H1 (cell line): Measurements from ENCODE around the gene MTURN. TPM values are rescaled to one million over a fixed set of nuclear protein-coding genes. Genes with fewer than 3 reads are reported as not detected.

Experiments used
- CTCF ChIA-PET: fragments of 300-600 bp; sonication (Branson Sonifier 250); formaldehyde crosslinking; loops from one replicate; lab custom pipeline; 2021; ENCODE audit not compliant: partially characterized antibody; lab: Charles Lee
- POLR2A ChIA-PET: fragments of 300-600 bp; sonication (Branson Sonifier 250); formaldehyde crosslinking; loops from one replicate; lab custom pipeline; 2021; ENCODE audit warnings: inconsistent platforms; ENCODE audit not compliant: partially characterized antibody; lab: Charles Lee
- DNase-seq, 2 experiments: peaks; one replicate each; pipeline versions ENCODE4 v3.0.0 to v3.0.0-alpha.2; 2010 to 2022; ENCODE audit warnings: low spot score in 2 of 2, low read depth in 1 of 2, mixed read lengths in 1 of 2
- FAIRE-seq: peaks from 2 replicates; lab custom pipeline; 2011; peaks lifted over from hg19 to GRCh38; lab: Jason Lieb, UNC
- H2AFZ ChIP-seq: 2 replicates; pipeline ENCODE4 v1.8.1; 2012; ENCODE audit warnings: low read length, inconsistent platforms
- H2AK5ac ChIP-seq: 2 replicates; pipeline ENCODE4 v1.6.1; 2013; ENCODE audit warnings: low read depth, low read length
- H2BK120ac ChIP-seq: replicated peaks from 2 replicates; pipeline ENCODE3; 2013; ENCODE audit warnings: low read depth, low read length, inconsistent platforms
- H2BK12ac ChIP-seq: 2 replicates; pipeline ENCODE4 v1.6.1; 2013; ENCODE audit warnings: low read depth, low read length
- H2BK15ac ChIP-seq: 2 replicates; pipeline ENCODE4 v1.6.1; 2013; ENCODE audit warnings: low read length
- H2BK20ac ChIP-seq: 2 replicates; pipeline ENCODE4 v1.6.1; 2013; ENCODE audit warnings: low read length
- H2BK5ac ChIP-seq: 2 replicates; pipeline ENCODE4 v1.6.1; 2013; ENCODE audit warnings: low read depth, low read length
- H3K14ac ChIP-seq: 2 replicates; pipeline ENCODE4 v1.6.1; 2013; ENCODE audit warnings: inconsistent platforms; ENCODE audit not compliant: insufficient read length
- H3K18ac ChIP-seq: 2 replicates; pipeline ENCODE4 v1.6.1; 2013; ENCODE audit warnings: low read length; ENCODE audit errors: extremely low read depth
- H3K23ac ChIP-seq: 2 replicates; pipeline ENCODE4 v1.6.1; 2013; ENCODE audit warnings: inconsistent platforms; ENCODE audit not compliant: insufficient read length
- H3K23me2 ChIP-seq: 2 replicates; pipeline ENCODE4 v1.6.1; 2013; ENCODE audit warnings: low read depth, low read length
- H3K27ac ChIP-seq: 2 replicates; pipeline ENCODE4 v1.6.1; 2011; ENCODE audit warnings: low read depth, low read length, inconsistent platforms
- H3K27me3 ChIP-seq, 4 experiments: replicated peaks in 1 of 4; 1 replicate in 1 of 4; 2 replicates in 3 of 4; pipeline versions ENCODE4 v1.6.1 to v1.8.1; 2011 to 2013; ENCODE audit warnings: low read length in 3 of 4, mild to moderate bottlenecking in 3 of 4, inconsistent platforms in 2 of 4, mixed read lengths in 2 of 4, moderate library complexity in 1 of 4; ENCODE audit not compliant: control insufficient read depth in 3 of 4, insufficient read depth in 3 of 4; ENCODE audit errors: extremely low read depth in 1 of 4
- H3K36me3 ChIP-seq, 4 experiments: 2 replicates each; pipeline versions ENCODE4 v1.6.1 to v1.8.1; 2011 to 2013; ENCODE audit warnings: mild to moderate bottlenecking in 4 of 4, low read length in 3 of 4, moderate library complexity in 2 of 4, control low read depth in 1 of 4, inconsistent platforms in 1 of 4; ENCODE audit not compliant: insufficient read depth in 4 of 4, control insufficient read depth in 2 of 4
- H3K4ac ChIP-seq: replicated peaks from 2 replicates; pipeline ENCODE3; 2013; ENCODE audit warnings: low read length, low read depth, mixed read lengths, inconsistent platforms; ENCODE audit not compliant: insufficient read length
- H3K4me1 ChIP-seq, 4 experiments: replicated peaks in 1 of 4; 1 replicate in 1 of 4; 2 replicates in 3 of 4; pipeline versions ENCODE4 v1.6.1 to v1.8.1; 2011 to 2013; ENCODE audit warnings: low read length in 3 of 4, inconsistent platforms in 2 of 4, mixed read lengths in 1 of 4; ENCODE audit not compliant: insufficient read depth in 4 of 4, control insufficient read depth in 3 of 4
- H3K4me2 ChIP-seq, 2 experiments: 2 replicates each; pipeline versions ENCODE4 v1.6.1 to v1.8.1; 2011 to 2013; ENCODE audit warnings: low read depth in 2 of 2, low read length in 2 of 2, control low read depth in 1 of 2, inconsistent platforms in 1 of 2, mild to moderate bottlenecking in 1 of 2; ENCODE audit not compliant: insufficient read depth in 1 of 2
- H3K4me3 ChIP-seq, 4 experiments: fragments of 200-600, 300-600 bp in 1 of 4; sonication (generic), shearing (Covaris generic), sonication (Bioruptor Twin) in 1 of 4; 2 replicates each; pipeline versions ENCODE4 v1.5.1 to v1.8.1; 2011 to 2016; ENCODE audit warnings: low read length in 4 of 4, low read depth in 3 of 4, control low read depth in 2 of 4, inconsistent platforms in 2 of 4, mild to moderate bottlenecking in 2 of 4, mixed read lengths in 1 of 4, moderate library complexity in 1 of 4; ENCODE audit not compliant: insufficient read depth in 2 of 4; ENCODE audit errors: extremely low read depth in 1 of 4
- H3K56ac ChIP-seq: replicated peaks from 2 replicates; pipeline ENCODE3; 2013; ENCODE audit warnings: low read depth, mild to moderate bottlenecking, mixed read lengths, low read length, inconsistent platforms; ENCODE audit not compliant: insufficient read length
- H3K79me1 ChIP-seq: 2 replicates; pipeline ENCODE4 v1.6.1; 2013; ENCODE audit warnings: low read depth, low read length, control low read depth
- H3K79me2 ChIP-seq, 2 experiments: 2 replicates each; pipeline versions ENCODE4 v1.6.1 to v1.8.1; 2012 to 2013; ENCODE audit warnings: low read length in 2 of 2, mild to moderate bottlenecking in 2 of 2, inconsistent platforms in 1 of 2; ENCODE audit not compliant: insufficient read depth in 2 of 2, control insufficient read depth in 1 of 2
- H3K9ac ChIP-seq, 4 experiments: replicated peaks in 1 of 4; 1 replicate in 1 of 4; 2 replicates in 3 of 4; pipeline versions ENCODE4 v1.6.1 to v1.8.1; 2011 to 2013; ENCODE audit warnings: low read depth in 3 of 4, low read length in 3 of 4, control low read depth in 2 of 4, mild to moderate bottlenecking in 2 of 4, moderate library complexity in 2 of 4, inconsistent platforms in 1 of 4; ENCODE audit errors: extremely low read depth in 1 of 4
- H3K9me3 ChIP-seq, 2 experiments: 2 replicates each; pipeline versions ENCODE4 v1.6.1 to v1.8.1; 2012 to 2013; ENCODE audit warnings: mild to moderate bottlenecking in 2 of 2, moderate library complexity in 2 of 2, control low read depth in 1 of 2, inconsistent platforms in 1 of 2, low read depth in 1 of 2, low read length in 1 of 2, mixed read lengths in 1 of 2; ENCODE audit not compliant: insufficient read depth in 2 of 2
- H4K20me1 ChIP-seq, 2 experiments: replicated peaks in 1 of 2; 2 replicates each; pipeline versions ENCODE3 to v1.8.1; 2011 to 2013; ENCODE audit warnings: inconsistent platforms in 2 of 2, low read length in 2 of 2, mild to moderate bottlenecking in 1 of 2; ENCODE audit not compliant: insufficient read depth in 2 of 2, control insufficient read depth in 1 of 2
- H4K5ac ChIP-seq: 2 replicates; pipeline ENCODE4 v1.6.1; 2013; ENCODE audit warnings: low read length, low read depth, mixed read lengths, inconsistent platforms; ENCODE audit not compliant: insufficient read length
- H4K8ac ChIP-seq: 2 replicates; pipeline ENCODE4 v1.8.0; 2013; ENCODE audit warnings: mild to moderate bottlenecking, moderate library complexity, low read length, inconsistent platforms; ENCODE audit not compliant: insufficient read depth; ENCODE audit errors: extremely low read depth
- H4K91ac ChIP-seq: replicated peaks from 2 replicates; pipeline ENCODE3; 2013; ENCODE audit warnings: low read length, mixed read lengths, inconsistent platforms; ENCODE audit not compliant: insufficient read length
- WGBS, 2 experiments: shearing (Covaris generic) in 1 of 2; methylation state at CpG; one replicate each; pipeline versions ENCODE4 v1.1.6 to v1.1.7; 2013 to 2015; ENCODE audit warnings: low lambda C conversion rate in 2 of 2, mixed read lengths in 2 of 2, inconsistent platforms in 1 of 2, low coverage in 1 of 2, missing lambda C conversion rate in 1 of 2; ENCODE audit not compliant: insufficient replicate concordance in 2 of 2, insufficient coverage in 1 of 2, insufficient read length in 1 of 2; ENCODE audit errors: extremely low coverage in 1 of 2, missing lambda C conversion rate in 1 of 2; 5-methylcytosine and 5-hydroxymethylcytosine counted together
- polyA plus RNA-seq, 7 experiments: library from polyadenylated mRNA; depleted of rRNA in 3 of 7; stranded (reverse) in 5 of 7; unstranded in 2 of 7; fragments of >200 nt in 5 of 7; fragments of 200-250 nt in 2 of 7; gene quantifications; 1 replicate in 5 of 7; 2 replicates in 1 of 7; 4 replicates in 1 of 7; pipeline versions ENCODE4 v1.2.1 to v1.2.3, GENCODE V29; 2011 to 2013; ENCODE audit warnings: missing spikeins in 2 of 7, mixed read lengths in 2 of 7
- total RNA-seq: library from RNA; stranded (reverse); fragmentation: NEBNext Ultra II Directional; extraction: Animal tissue kit (Norgen Biotek cat#: 25700); gene quantifications from 2 replicates; pipeline ENCODE4 v1.2.1, GENCODE V29; 2021

The MTURN gene
- total and polyA plus RNA-seq, 2 of the 8 experiments (the other 6 are each of a cell fraction or from before 2014, with no cell fraction given): 2.6 to 5.8 TPM

DNA sequence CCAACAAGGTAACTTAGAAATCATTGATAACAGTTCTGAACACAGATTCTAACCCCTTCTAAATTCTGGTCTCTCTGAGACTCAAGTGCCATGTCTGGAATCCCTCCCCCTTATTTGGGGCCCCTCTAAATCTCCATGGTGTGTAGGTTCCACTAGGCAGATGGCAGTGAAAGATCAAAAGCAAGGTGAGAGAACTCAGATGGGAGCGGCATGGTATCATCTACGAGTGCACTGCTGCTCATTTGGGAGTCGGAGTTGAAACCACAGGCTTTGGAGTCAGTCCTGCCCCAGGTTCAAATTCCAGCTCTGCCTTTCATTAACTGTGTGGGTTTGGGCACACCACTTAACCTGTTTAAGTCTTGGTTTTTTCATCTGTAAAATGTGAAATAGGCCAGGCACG, 72.6 kb downstream of the MTURN start:
- no peak overlapping the region for H2BK20ac ChIP-seq
- H3K27me3 ChIP-seq: no peaks in the 10 kb centered on the region
- H4K8ac ChIP-seq: peak overlapping the region; percentile 43; the same call in 1 of the 2 replicates
- no peak overlapping the region for H2AK5ac ChIP-seq
- no peak overlapping the region for H3K23ac ChIP-seq
- H3K27ac ChIP-seq: no peak overlapping the region
- H3K79me2 ChIP-seq: no peaks in the 10 kb centered on the region
- H3K56ac ChIP-seq: no peak overlapping the region
- H3K14ac ChIP-seq: no peak overlapping the region
- no peaks in the 10 kb centered on the region for H4K20me1 ChIP-seq
- H3K36me3 ChIP-seq: no peaks in the 10 kb centered on the region
- no peak overlapping the region for H4K91ac ChIP-seq
- H3K18ac ChIP-seq: no peak overlapping the region
- H3K4me1 ChIP-seq: no peaks in the 10 kb centered on the region
- ChIA-PET POLR2A (no interaction called here), CTCF (interaction anchor here (0.6 to 1.5 kb wide), 3 partner anchors 20 to 68 kb away, joined by 3 to 5 read pairs (median 3); no protein-coding TSS in a partner anchor)
- no peak overlapping the region for H2AFZ ChIP-seq
- no peak overlapping the region for H3K4me3 ChIP-seq
- DNase-seq (no peak), FAIRE-seq (no peak)
- 87% methylated on average over 4 of the region's 4 CpGs; no CpG with 5 or more reads in 1 of the 2 experiments for WGBS, 2 experiments
- H3K79me1 ChIP-seq: no peaks in the 10 kb centered on the region
- H4K5ac ChIP-seq: no peak overlapping the region
- no peak overlapping the region for H3K9ac ChIP-seq
- no peaks in the 10 kb centered on the region for H3K23me2 ChIP-seq
- no peak overlapping the region for H3K4ac ChIP-seq
- no peak overlapping the region for H2BK15ac ChIP-seq
- H3K4me2 ChIP-seq: no peak overlapping the region
- no peak overlapping the region for H2BK12ac ChIP-seq
- no peak overlapping the region for H2BK120ac ChIP-seq
- no peaks in the 10 kb centered on the region for H3K9me3 ChIP-seq
- no peak overlapping the region for H2BK5ac ChIP-seq
